Peyer's patch (tissue), 4 donors: Measurements from ENCODE around the gene KCNE1.

Experiments used
- CTCF ChIP-seq, 6 experiments: fragments of 450-650 bp in 4 of 6; fragments of 200-600 bp in 2 of 6; sonication (generic) in 1 of 6; IDR thresholded peaks; one replicate each; pipeline ENCODE4 v1.5.1; 2017 to 2019; ENCODE audit warnings: antibody characterized with exemption in 6 of 6, mild to moderate bottlenecking in 3 of 6, moderate library complexity in 1 of 6
- POLR2A ChIP-seq, 2 donors: fragments of 450-650 bp; IDR thresholded peaks; one replicate each; pipeline ENCODE4 v1.5.1; 2017; ENCODE audit warnings: antibody characterized with exemption in 2 of 2, mild to moderate bottlenecking in 2 of 2, moderate library complexity in 2 of 2

- no peak for TF ChIP-seq CTCF (IDR thresholded peaks at IDR 0.05)
- TF ChIP-seq POLR2A (IDR thresholded peaks at IDR 0.05) = no peak
These were observed 34.5 kb upstream of the KCNE1 start for GRCh38 chr21:34546542-34546941.
